HCT116 (cell line): ENCODE data around the gene PEF1. TPM values are rescaled to one million over a fixed set of nuclear protein-coding genes. Genes with fewer than 3 reads are reported as not detected.

Experiments
- ATAC-seq: fragments of 200-7000 bp; cut with Tn5 transposase; 2 replicates; pipeline ENCODE4 v1.9.1; 2020; ENCODE audit warnings: mild to moderate bottlenecking, moderate library complexity
- BruUV-seq: library from RNA; stranded (reverse); fragments of 400-500 nt; replicated peaks from 2 replicates; lab custom pipeline; 2021; lab: Mats Ljungman, UMichigan
- CTCF ChIA-PET: fragments of 300-600 bp; sonication (Branson Sonifier 250); formaldehyde crosslinking; loops from one replicate; lab custom pipeline; 2021; ENCODE audit warnings: antibody characterized with exemption; lab: Charles Lee
- POLR2A ChIA-PET: fragments of 300-600, 350-600 bp; sonication (Branson Sonifier 250); formaldehyde crosslinking; loops from one replicate; lab custom pipeline; 2021; ENCODE audit warnings: antibody characterized with exemption; lab: Charles Lee
- RAD21 ChIA-PET, 2 experiments: fragments of 300-600 bp; sonication (Branson Sonifier 250); formaldehyde crosslinking; loops; one replicate each; lab custom pipeline; 2023; ENCODE audit warnings: low total read pairs in 2 of 2; ENCODE audit not compliant: uncharacterized antibody in 2 of 2, unreplicated experiment in 2 of 2, low non-redundant PET in 1 of 2; lab: Charles Lee
- DNase-seq: peaks from one replicate; pipeline ENCODE4 v3.0.0-alpha.2; 2010; ENCODE audit warnings: low read depth, low spot score
- H2AFZ ChIP-seq: fragments of 200-600 bp; shearing (Covaris generic), sonication (generic); 2 replicates; pipeline ENCODE4 v1.6.1; 2017; ENCODE audit warnings: low read depth, mixed run types, mixed read lengths, antibody characterized with exemption, low read length; ENCODE audit not compliant: poor library complexity, severe bottlenecking
- H3K27ac ChIP-seq: 2 replicates; pipeline ENCODE4 v1.5.1; 2012; ENCODE audit warnings: low read depth, low read length
- H3K27me3 ChIP-seq: fragments of 200-600 bp; sonication (generic); 2 replicates; pipeline ENCODE4 v1.6.1; 2016; ENCODE audit warnings: mixed run types, low read length, mixed read lengths; ENCODE audit not compliant: insufficient read depth
- H3K36me3 ChIP-seq, 2 experiments: fragments of 200-500 bp in 1 of 2; fragments of 200-600 bp in 1 of 2; sonication (Bioruptor generic) in 1 of 2; sonication (generic) in 1 of 2; 2 replicates each; pipeline versions ENCODE4 v1.5.1 to v1.6.1; 2014 to 2016; ENCODE audit warnings: low read length in 2 of 2, inconsistent platforms in 1 of 2, mixed read lengths in 1 of 2, mixed run types in 1 of 2; ENCODE audit not compliant: insufficient read depth in 2 of 2, control insufficient read depth in 1 of 2
- H3K4me1 ChIP-seq, 2 experiments: fragments of 200-600 bp in 1 of 2; sonication (generic) in 1 of 2; 2 replicates each; pipeline versions ENCODE4 v1.5.1 to v1.6.1; 2012 to 2017; ENCODE audit warnings: low read length in 2 of 2, inconsistent platforms in 1 of 2, mild to moderate bottlenecking in 1 of 2, mixed read lengths in 1 of 2, mixed run types in 1 of 2, moderate library complexity in 1 of 2; ENCODE audit not compliant: insufficient read depth in 2 of 2, control insufficient read depth in 1 of 2
- H3K4me2 ChIP-seq: fragments of 200-600 bp; sonication (generic); 2 replicates; pipeline ENCODE4 v1.6.1; 2017; ENCODE audit warnings: mixed run types, low read length, mixed read lengths
- H3K4me3 ChIP-seq, 2 experiments: fragments of 200-600 bp in 1 of 2; sonication (generic) in 1 of 2; replicated peaks in 1 of 2; 2 replicates each; pipeline ENCODE4 v1.5.1; 2011 to 2016; ENCODE audit warnings: low read length in 2 of 2, control low read depth in 1 of 2, low read depth in 1 of 2, mild to moderate bottlenecking in 1 of 2, mixed read lengths in 1 of 2, mixed run types in 1 of 2
- H3K79me2 ChIP-seq: fragments of 200-600 bp; sonication (generic); 2 replicates; pipeline ENCODE4 v1.6.1; 2017; ENCODE audit warnings: mild to moderate bottlenecking, mixed run types, low read length, moderate library complexity, mixed read lengths; ENCODE audit not compliant: insufficient read depth
- H3K9ac ChIP-seq: fragments of 200-600 bp; sonication (generic); 2 replicates; pipeline ENCODE4 v1.6.1; 2016; ENCODE audit warnings: low read length, mixed read lengths
- H3K9me2 ChIP-seq: fragments of 200-600 bp; sonication (generic), shearing (Covaris generic); 2 replicates; pipeline ENCODE4 v1.6.1; 2017; ENCODE audit warnings: mixed run types, mild to moderate bottlenecking, moderate library complexity; ENCODE audit not compliant: insufficient read depth
- H3K9me3 ChIP-seq, 2 experiments: fragments of 200-500 bp in 1 of 2; fragments of 200-600 bp in 1 of 2; sonication (Bioruptor generic) in 1 of 2; sonication (generic) in 1 of 2; 2 replicates each; pipeline ENCODE4 v1.6.1; 2014 to 2017; ENCODE audit warnings: low read length in 2 of 2, mixed read lengths in 2 of 2, inconsistent platforms in 1 of 2, low read depth in 1 of 2, mild to moderate bottlenecking in 1 of 2, mixed run types in 1 of 2, moderate library complexity in 1 of 2; ENCODE audit not compliant: control insufficient read depth in 1 of 2, insufficient read depth in 1 of 2
- H4K20me1 ChIP-seq: fragments of 200-600 bp; sonication (generic), shearing (Covaris generic); 2 replicates; pipeline ENCODE4 v1.6.1; 2017; ENCODE audit warnings: mixed run types, mild to moderate bottlenecking, moderate library complexity; ENCODE audit not compliant: insufficient read depth
- CBX3 ChIP-seq: IDR thresholded peaks from 2 replicates; pipeline ENCODE4 v1.6.1; 2012; ENCODE audit warnings: low read depth
- CEBPB ChIP-seq: IDR thresholded peaks from 2 replicates; pipeline ENCODE4 v1.6.1; 2012; ENCODE audit warnings: low read depth
- EGR1 ChIP-seq: IDR thresholded peaks from 2 replicates; pipeline ENCODE4 v1.6.1; 2012; ENCODE audit warnings: low read depth
- ELF1 ChIP-seq: IDR thresholded peaks from 2 replicates; pipeline ENCODE4 v1.6.1; 2012; ENCODE audit warnings: low read depth, borderline replicate concordance
- EZH2 ChIP-seq: fragments of 200-600 bp; sonication (generic); IDR thresholded peaks from 2 replicates; pipeline ENCODE4 v1.6.1; 2017; ENCODE audit warnings: antibody characterized with exemption, mixed run types
- EZH2phosphoT487 ChIP-seq: fragments of 200-600 bp; IDR thresholded peaks from 2 replicates; pipeline ENCODE4 v1.6.1; 2018; ENCODE audit warnings: antibody characterized with exemption, borderline replicate concordance
- FOSL1 ChIP-seq: IDR thresholded peaks from 2 replicates; pipeline ENCODE4 v1.6.1; 2012; ENCODE audit warnings: low read depth
- JUND ChIP-seq: IDR thresholded peaks from 2 replicates; pipeline ENCODE4 v1.6.1; 2012
- POLR2A ChIP-seq: IDR thresholded peaks from 2 replicates; pipeline ENCODE4 v1.7.0; 2011; ENCODE audit warnings: borderline replicate concordance; ENCODE audit not compliant: insufficient read depth, insufficient read length; ENCODE audit errors: extremely low read depth
- POLR2AphosphoS5 ChIP-seq: IDR thresholded peaks from 2 replicates; pipeline ENCODE4 v1.6.1; 2011; ENCODE audit warnings: mild to moderate bottlenecking, low read depth, low read length, moderate library complexity
- RAD21 ChIP-seq: IDR thresholded peaks from 2 replicates; pipeline ENCODE4 v1.6.1; 2012; ENCODE audit warnings: low read depth, mild to moderate bottlenecking
- SIN3A ChIP-seq: IDR thresholded peaks from 2 replicates; pipeline ENCODE4 v1.6.1; 2012; ENCODE audit warnings: low read depth
- SP1 ChIP-seq: IDR thresholded peaks from 2 replicates; pipeline ENCODE4 v1.6.1; 2012; ENCODE audit warnings: low read depth
- SRF ChIP-seq: IDR thresholded peaks from 2 replicates; pipeline ENCODE4 v1.6.1; 2012; ENCODE audit warnings: low read depth
- ZBTB33 ChIP-seq: IDR thresholded peaks from 2 replicates; pipeline ENCODE4 v1.6.1; 2011; ENCODE audit warnings: mild to moderate bottlenecking, low read length, moderate library complexity; ENCODE audit not compliant: insufficient replicate concordance; ENCODE audit errors: extremely low read depth
- ZFX ChIP-seq: fragments of 450-650 bp; IDR thresholded peaks from 2 replicates; pipeline ENCODE4 v1.6.1; 2017
- intact Hi-C: fragments of 100-400 bp; cut with micrococcal nuclease; formaldehyde crosslinking; loops from 2 replicates; pipeline ENCODE4 v1.10.0; 2022
- total RNA-seq: library from RNA; stranded (reverse); gene quantifications from one replicate; pipeline ENCODE4 v1.2.1, GENCODE V29; 2021; ENCODE audit not compliant: unreplicated experiment
- TF ChIP-seq, protein P1 (sequence below), 3 experiments: fragments of 200-600 bp in 1 of 3; sonication (generic) in 1 of 3; IDR thresholded peaks in 2 of 3; conservative IDR thresholded peaks in 1 of 3; 2 replicates each; pipeline ENCODE4 v1.5.1; 2012 to 2017; ENCODE audit warnings: low read depth in 2 of 3, low read length in 2 of 3, antibody characterized with exemption in 1 of 3, borderline replicate concordance in 1 of 3, control low read depth in 1 of 3, mild to moderate bottlenecking in 1 of 3, mixed read lengths in 1 of 3, mixed run types in 1 of 3, moderate library complexity in 1 of 3; ENCODE audit not compliant: insufficient read depth in 1 of 3
- TF ChIP-seq, protein P2 (sequence below): IDR thresholded peaks from 2 replicates; pipeline ENCODE4 v1.6.1; 2012; ENCODE audit warnings: low read depth

The PEF1 gene
- total RNA-seq, 1 experiment from 2014 or later: 37.6 TPM

GRCh38 chr1:31580891-31581603 lies 63.6 kb downstream of the PEF1 start:
- TF ChIP-seq JUND (no peak), CEBPB (no peak), SP1 (no peak), ZBTB33 (no peak), ZFX (no peak), EZH2phosphoT487 (no peak), FOSL1 (no peak), RAD21 (no peak), SIN3A (no peak), ELF1 (no peak), POLR2AphosphoS5 (no peak), EZH2 (no peak), SRF (no peak), CBX3 (no peak), POLR2A (no peak), EGR1 (no peak)
- TF ChIP-seq, protein P1, sequence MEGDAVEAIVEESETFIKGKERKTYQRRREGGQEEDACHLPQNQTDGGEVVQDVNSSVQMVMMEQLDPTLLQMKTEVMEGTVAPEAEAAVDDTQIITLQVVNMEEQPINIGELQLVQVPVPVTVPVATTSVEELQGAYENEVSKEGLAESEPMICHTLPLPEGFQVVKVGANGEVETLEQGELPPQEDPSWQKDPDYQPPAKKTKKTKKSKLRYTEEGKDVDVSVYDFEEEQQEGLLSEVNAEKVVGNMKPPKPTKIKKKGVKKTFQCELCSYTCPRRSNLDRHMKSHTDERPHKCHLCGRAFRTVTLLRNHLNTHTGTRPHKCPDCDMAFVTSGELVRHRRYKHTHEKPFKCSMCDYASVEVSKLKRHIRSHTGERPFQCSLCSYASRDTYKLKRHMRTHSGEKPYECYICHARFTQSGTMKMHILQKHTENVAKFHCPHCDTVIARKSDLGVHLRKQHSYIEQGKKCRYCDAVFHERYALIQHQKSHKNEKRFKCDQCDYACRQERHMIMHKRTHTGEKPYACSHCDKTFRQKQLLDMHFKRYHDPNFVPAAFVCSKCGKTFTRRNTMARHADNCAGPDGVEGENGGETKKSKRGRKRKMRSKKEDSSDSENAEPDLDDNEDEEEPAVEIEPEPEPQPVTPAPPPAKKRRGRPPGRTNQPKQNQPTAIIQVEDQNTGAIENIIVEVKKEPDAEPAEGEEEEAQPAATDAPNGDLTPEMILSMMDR (IDR thresholded peaks at IDR 0.05 in 2 of 3, conservative IDR thresholded peaks at IDR 0.05 in 1 of 3; ENCODE audit: borderline replicate concordance in 1 of 3, insufficient read depth in 1 of 3, low read depth in 2 of 3, low read length in 2 of 3): no peak
- TF ChIP-seq, protein P2, sequence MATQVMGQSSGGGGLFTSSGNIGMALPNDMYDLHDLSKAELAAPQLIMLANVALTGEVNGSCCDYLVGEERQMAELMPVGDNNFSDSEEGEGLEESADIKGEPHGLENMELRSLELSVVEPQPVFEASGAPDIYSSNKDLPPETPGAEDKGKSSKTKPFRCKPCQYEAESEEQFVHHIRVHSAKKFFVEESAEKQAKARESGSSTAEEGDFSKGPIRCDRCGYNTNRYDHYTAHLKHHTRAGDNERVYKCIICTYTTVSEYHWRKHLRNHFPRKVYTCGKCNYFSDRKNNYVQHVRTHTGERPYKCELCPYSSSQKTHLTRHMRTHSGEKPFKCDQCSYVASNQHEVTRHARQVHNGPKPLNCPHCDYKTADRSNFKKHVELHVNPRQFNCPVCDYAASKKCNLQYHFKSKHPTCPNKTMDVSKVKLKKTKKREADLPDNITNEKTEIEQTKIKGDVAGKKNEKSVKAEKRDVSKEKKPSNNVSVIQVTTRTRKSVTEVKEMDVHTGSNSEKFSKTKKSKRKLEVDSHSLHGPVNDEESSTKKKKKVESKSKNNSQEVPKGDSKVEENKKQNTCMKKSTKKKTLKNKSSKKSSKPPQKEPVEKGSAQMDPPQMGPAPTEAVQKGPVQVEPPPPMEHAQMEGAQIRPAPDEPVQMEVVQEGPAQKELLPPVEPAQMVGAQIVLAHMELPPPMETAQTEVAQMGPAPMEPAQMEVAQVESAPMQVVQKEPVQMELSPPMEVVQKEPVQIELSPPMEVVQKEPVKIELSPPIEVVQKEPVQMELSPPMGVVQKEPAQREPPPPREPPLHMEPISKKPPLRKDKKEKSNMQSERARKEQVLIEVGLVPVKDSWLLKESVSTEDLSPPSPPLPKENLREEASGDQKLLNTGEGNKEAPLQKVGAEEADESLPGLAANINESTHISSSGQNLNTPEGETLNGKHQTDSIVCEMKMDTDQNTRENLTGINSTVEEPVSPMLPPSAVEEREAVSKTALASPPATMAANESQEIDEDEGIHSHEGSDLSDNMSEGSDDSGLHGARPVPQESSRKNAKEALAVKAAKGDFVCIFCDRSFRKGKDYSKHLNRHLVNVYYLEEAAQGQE: no peak
- DNase-seq: no peak
- Histone ChIP-seq H3K9ac (no peak overlapping the region), H3K9me3 (no peaks in the 10 kb centered on the region), H2AFZ (no peak overlapping the region), H3K9me2 (no peaks in the 10 kb centered on the region), H3K27me3 (no peaks in the 10 kb centered on the region), H3K4me1 (peaks cover 31 to 64% of the 10 kb centered on the region in 2 experiments), H4K20me1 (no peaks in the 10 kb centered on the region), H3K4me3 (no peak overlapping the region), H3K4me2 (no peak overlapping the region), H3K79me2 (peaks cover 50% of the 10 kb centered on the region), H3K36me3 (peaks cover 0 to 29% of the 10 kb centered on the region in 2 experiments; a peak in 1 of 4 replicates), H3K27ac (no peak overlapping the region)
- ATAC-seq: no peak
- intact Hi-C loops: no loop called here
- BruUV-seq: no TSS peak
- RAD21 ChIA-PET: no interaction called here
- POLR2A ChIA-PET: no interaction called here
- CTCF ChIA-PET: no interaction called here
